HG03469 (cell line): ENCODE results near the gene PPP6R2.
A peak's percentile ranks its signal among the peaks of the same experiment; 100 is the strongest.

ENCODE experiments used
- ATAC-seq: cut with Tn5 transposase; IDR thresholded peaks from one replicate; pipeline ENCODE4 v1.9.1; 2021; ENCODE audit warnings: mild to moderate bottlenecking, moderate library complexity, moderate number of reproducible peaks; ENCODE audit not compliant: unreplicated experiment

The PPP6R2 gene

GRCh38 chr22:50305393-50305922 is 37.7 kb upstream of the PPP6R2 start:
- no peak for ATAC-seq

- ATAC-seq, result no peak
Observed at GRCh38 chr22:50305923-50306566, 37.1 kb upstream of the PPP6R2 start.

GRCh38 chr22:50306753-50307749 is 36.1 kb upstream of the PPP6R2 start, which contains the start of gene PLXNB2:
Gene PLXNB2 (minus strand): TSS chr22:50307646. CDS start chr22:50290584, 17,062 bp downstream.
- no peak for ATAC-seq

- no peak for ATAC-seq
Observed at GRCh38 chr22:50307890-50308596, 35.1 kb upstream of the PPP6R2 start.

GRCh38 chr22:50308597-50308935 is 34.6 kb upstream of the PPP6R2 start:
- no peak for ATAC-seq

- ATAC-seq, result no peak
Observed at GRCh38 chr22:50308986-50309600, 34.0 kb upstream of the PPP6R2 start.

GRCh38 chr22:50309601-50309991 is 33.5 kb upstream of the PPP6R2 start:
- ATAC-seq, result no peak

- ATAC-seq, result no peak
Observed at GRCh38 chr22:50310031-50310722, 33.0 kb upstream of the PPP6R2 start.

- ATAC-seq, result no peak
Observed at GRCh38 chr22:50310949-50311444, 32.1 kb upstream of the PPP6R2 start.

- ATAC-seq, result no peak
Observed at GRCh38 chr22:50311606-50312351, 31.3 kb upstream of the PPP6R2 start.

- no peak for ATAC-seq
Observed at GRCh38 chr22:50312371-50312770, 30.8 kb upstream of the PPP6R2 start.

- no peak for ATAC-seq
Observed at GRCh38 chr22:50313021-50313420, 30.1 kb upstream of the PPP6R2 start.

- ATAC-seq, result no peak
Observed at GRCh38 chr22:50313600-50313999, 29.5 kb upstream of the PPP6R2 start.

- no peak for ATAC-seq
Observed at GRCh38 chr22:50314081-50314454, 29.1 kb upstream of the PPP6R2 start.

GRCh38 chr22:50314455-50315288 is 28.5 kb upstream of the PPP6R2 start:
- ATAC-seq, result peak; percentile 34

- ATAC-seq, result no peak
Observed at GRCh38 chr22:50315289-50316113, 27.6 kb upstream of the PPP6R2 start.
